ENCODE data around the gene ZNF777.
"Not testable (repeated sequence)": the region's sequence is repeated elsewhere in the genome, so short reads cannot be mapped to it uniquely, and the experiment has no call there.

Gene ZNF777

GRCh38 chr7:149448961-149449360 lies 11.9 kb downstream of the ZNF777 start:
- peaks cover 3% of the 10 kb centered on the region; the same call in 1 of the 2 replicates for H3K36me3 ChIP-seq (ENCODE audit: low read length)
- H2AFZ ChIP-seq (ENCODE audit: low read depth, low read length, severe bottlenecking), result no peak overlapping the region
- H3K9me3 ChIP-seq (ENCODE audit: insufficient read depth, low read length), result no peaks in the 10 kb centered on the region
- H3K79me2 ChIP-seq (ENCODE audit: insufficient read depth, low read length), result no peaks in the 10 kb centered on the region
- H3K4me3 ChIP-seq (ENCODE audit: insufficient read depth, low read length, poor library complexity, severe bottlenecking), result no peak overlapping the region
- no peak overlapping the region for H3K9ac ChIP-seq (ENCODE audit: low read length)
- H4K20me1 ChIP-seq (ENCODE audit: low read depth, low read length), result no peaks in the 10 kb centered on the region
- H3K4me2 ChIP-seq (ENCODE audit: low read depth, low read length, poor library complexity, severe bottlenecking), result no peak overlapping the region
- H3K9me2 ChIP-seq (replicated peaks; ENCODE audit: insufficient read depth, low read length), result no peaks in the 10 kb centered on the region
- no peaks in the 10 kb centered on the region for H3K27me3 ChIP-seq (ENCODE audit: low read length)
- TF ChIP-seq EZH2phosphoT487 (conservative IDR thresholded peaks at IDR 0.05; ENCODE audit: low read length) (no peak), CTCF (IDR thresholded peaks at IDR 0.05; ENCODE audit: insufficient read depth, low read length, poor library complexity, severe bottlenecking) (no peak)
- H3F3A ChIP-seq (ENCODE audit: insufficient read depth), result no peaks in the 10 kb centered on the region
- no peak overlapping the region for H3K27ac ChIP-seq (ENCODE audit: low read depth, low read length)

- not testable (repeated sequence) for H3K79me2 ChIP-seq (ENCODE audit: insufficient read depth, low read length); H3K27ac ChIP-seq (ENCODE audit: low read depth, low read length); H4K20me1 ChIP-seq (ENCODE audit: low read depth, low read length); H2AFZ ChIP-seq (ENCODE audit: low read depth, low read length, severe bottlenecking); H3K27me3 ChIP-seq (ENCODE audit: low read length); H3K9me3 ChIP-seq (ENCODE audit: insufficient read depth, low read length); H3K36me3 ChIP-seq (ENCODE audit: low read length); H3K4me3 ChIP-seq (ENCODE audit: insufficient read depth, low read length, poor library complexity, severe bottlenecking); H3K9ac ChIP-seq (ENCODE audit: low read length); H3K4me2 ChIP-seq (ENCODE audit: low read depth, low read length, poor library complexity, severe bottlenecking); H3K9me2 ChIP-seq (replicated peaks; ENCODE audit: insufficient read depth, low read length); H3F3A ChIP-seq (ENCODE audit: insufficient read depth)
Measured at GRCh38 chr7:149446026-149446425, 14.8 kb downstream of the ZNF777 start.

GRCh38 chr7:149444287-149444686 lies 16.6 kb downstream of the ZNF777 start:
- no peak overlapping the region for H3K27ac ChIP-seq (ENCODE audit: low read depth, low read length)
- no peaks in the 10 kb centered on the region; the same call in 1 of the 2 replicates for H3K36me3 ChIP-seq (ENCODE audit: low read length)
- no peak overlapping the region for H3K4me2 ChIP-seq (ENCODE audit: low read depth, low read length, poor library complexity, severe bottlenecking)
- H3K79me2 ChIP-seq (ENCODE audit: insufficient read depth, low read length), result no peaks in the 10 kb centered on the region
- no peaks in the 10 kb centered on the region for H4K20me1 ChIP-seq (ENCODE audit: low read depth, low read length)
- no peak overlapping the region for H3K9ac ChIP-seq (ENCODE audit: low read length)
- H3K4me3 ChIP-seq (ENCODE audit: insufficient read depth, low read length, poor library complexity, severe bottlenecking), result no peak overlapping the region
- no peaks in the 10 kb centered on the region for H3K9me2 ChIP-seq (replicated peaks; ENCODE audit: insufficient read depth, low read length)
- no peaks in the 10 kb centered on the region for H3K9me3 ChIP-seq (ENCODE audit: insufficient read depth, low read length)
- no peaks in the 10 kb centered on the region for H3F3A ChIP-seq (ENCODE audit: insufficient read depth)
- no peak overlapping the region for H2AFZ ChIP-seq (ENCODE audit: low read depth, low read length, severe bottlenecking)
- TF ChIP-seq EZH2phosphoT487 (conservative IDR thresholded peaks at IDR 0.05; ENCODE audit: low read length), result no peak
- no peak for TF ChIP-seq CTCF (IDR thresholded peaks at IDR 0.05; ENCODE audit: insufficient read depth, low read length, poor library complexity, severe bottlenecking)
- no peaks in the 10 kb centered on the region for H3K27me3 ChIP-seq (ENCODE audit: low read length)

- H3K9me3 ChIP-seq (ENCODE audit: insufficient read depth, low read length), result no peaks in the 10 kb centered on the region
- no peaks in the 10 kb centered on the region for H3F3A ChIP-seq (ENCODE audit: insufficient read depth)
- TF ChIP-seq EZH2phosphoT487 (conservative IDR thresholded peaks at IDR 0.05; ENCODE audit: low read length) (no peak), CTCF (IDR thresholded peaks at IDR 0.05; ENCODE audit: insufficient read depth, low read length, poor library complexity, severe bottlenecking) (no peak)
- H3K27ac ChIP-seq (ENCODE audit: low read depth, low read length), result no peak overlapping the region
- H2AFZ ChIP-seq (ENCODE audit: low read depth, low read length, severe bottlenecking), result no peak overlapping the region
- no peaks in the 10 kb centered on the region for H3K79me2 ChIP-seq (ENCODE audit: insufficient read depth, low read length)
- H3K4me3 ChIP-seq (ENCODE audit: insufficient read depth, low read length, poor library complexity, severe bottlenecking), result no peak overlapping the region
- H3K27me3 ChIP-seq (ENCODE audit: low read length), result no peaks in the 10 kb centered on the region
- H3K4me2 ChIP-seq (ENCODE audit: low read depth, low read length, poor library complexity, severe bottlenecking), result no peak overlapping the region
- no peak overlapping the region for H3K9ac ChIP-seq (ENCODE audit: low read length)
- no peaks in the 10 kb centered on the region; the same call in 1 of the 2 replicates for H3K36me3 ChIP-seq (ENCODE audit: low read length)
- no peaks in the 10 kb centered on the region for H4K20me1 ChIP-seq (ENCODE audit: low read depth, low read length)
- H3K9me2 ChIP-seq (replicated peaks; ENCODE audit: insufficient read depth, low read length), result no peaks in the 10 kb centered on the region
Measured at GRCh38 chr7:149443523-149443922, 17.3 kb downstream of the ZNF777 start.

Data from SU-DHL-6 (cell line).